Pancreas (tissue), 10 donors: ENCODE measurements around the gene CKS2. TPM values are rescaled to one million over a fixed set of nuclear protein-coding genes. Genes with fewer than 3 reads are reported as not detected.
"Not testable (repeated sequence)": the region's sequence is repeated elsewhere in the genome, so short reads cannot be mapped to it uniquely, and the experiment has no call there.

Source experiments
- ATAC-seq, 4 donors: fragments of 200-7000 bp; cut with Tn5 transposase; one replicate each; pipeline versions ENCODE4 v1.8.0 to v1.9.1; 2020; ENCODE audit warnings: mild to moderate bottlenecking in 4 of 4, moderate library complexity in 4 of 4
- DNase-seq, 6 donors: peaks; one replicate each; pipeline ENCODE4 v3.0.0-alpha.2; 2020
- FAIRE-seq: peaks from 2 replicates; lab custom pipeline; 2012; peaks lifted over from hg19 to GRCh38; lab: Jason Lieb, UNC
- H3K27ac ChIP-seq, 4 donors: fragments of 200-600 bp; sonication (generic); 1 replicate in 3 of 4; 2 replicates in 1 of 4; pipeline versions ENCODE4 v1.5.0 to v1.8.0; 2020
- H3K27me3 ChIP-seq, 4 donors: fragments of 200-600 bp; one replicate each; pipeline ENCODE4 v1.8.0; 2021
- H3K36me3 ChIP-seq, 3 donors: fragments of 200-600 bp; sonication (generic) in 1 of 3; one replicate each; pipeline versions ENCODE4 v1.5.0 to v1.8.0; 2020 to 2021
- H3K4me1 ChIP-seq, 3 donors: fragments of 200-600 bp; one replicate each; pipeline ENCODE4 v1.8.0; 2021
- H3K4me3 ChIP-seq, 4 donors: fragments of 200-600 bp; sonication (generic) in 2 of 4; one replicate each; pipeline versions ENCODE4 v1.5.0 to v1.8.0; 2020 to 2021
- H3K9me3 ChIP-seq, 4 donors: fragments of 200-600 bp; one replicate each; pipeline ENCODE4 v1.8.0; 2021
- CTCF ChIP-seq, 4 donors: fragments of 200-600 bp; sonication (generic) in 3 of 4; IDR thresholded peaks; one replicate each; pipeline versions ENCODE4 v1.5.0 to v1.8.0; 2021; ENCODE audit warnings: antibody characterized with exemption in 4 of 4
- WGBS, 2 donors: extraction: QIAGEN DNeasy Blood & Tissue Kit; methylation state at CpG; one replicate each; pipeline ENCODE4 v1.1.7; 2013; 5-methylcytosine and 5-hydroxymethylcytosine counted together
- intact Hi-C, 3 donors: fragments of 100-400 bp; cut with DNase I; formaldehyde crosslinking; loops; one replicate each; pipeline versions ENCODE4 v1.11.1 to v1.14.2; 2022
- polyA plus RNA-seq, 2 donors: library from polyadenylated mRNA; stranded (reverse); fragments of 200-250 nt; gene quantifications; one replicate each; pipeline ENCODE4 v1.2.3, GENCODE V29; 2013
- total RNA-seq, 6 donors: library from RNA; stranded (reverse); fragmentation: NEBNext Ultra II Directional in 4 of 6; extraction: Animal tissue kit (Norgen Biotek cat#: 25700) in 4 of 6; gene quantifications; one replicate each; pipeline versions ENCODE4 v1.2.1 to v1.2.4, GENCODE V29; 2021 to 2023
- donor health status: healthy with polysubstance abuse.
- donor health status: DM: no; HTN: no; CAD: no; lungs with moderate emphysema.
- donor health status: DM: no; HTN: no; CAD: no.
- donor health status: control.
- donor health status: control.
- donor health status: Bipolar disorder and iron deficiency.
- donor health status: DM: yes; HTN: yes; CAD: no.
- donor health status: DM: no; HTN: no; CAD: no.
- donor health status: DM: no; HTN: no; CAD: no.
- donor health status: DM: yes; HTN: yes; CAD: no.

Gene CKS2
- total and polyA plus RNA-seq, 8 donors = 0.83 to 4.1 (median 3.0) TPM

GRCh38 chr9:89330513-89330912, 19.5 kb downstream of the CKS2 start:
- no peak for DNase-seq
- Histone ChIP-seq H3K27me3 (no peaks in the 10 kb centered on the region), H3K4me1 (no peaks in the 10 kb centered on the region), H3K9me3 (no peaks in the 10 kb centered on the region), H3K27ac (no peak overlapping the region), H3K4me3 (no peak overlapping the region), H3K36me3 (peaks cover 0 to 72% (median 23%) of the 10 kb centered on the region in 3 donors)
- 87 to 91% methylated on average over 7 of the region's 7 CpGs for WGBS, 2 donors
- intact Hi-C loops = loop anchor here in 1 of 3 donors (10.0 kb wide), 1 partner anchor 214 kb away; no protein-coding TSS in a partner anchor
- FAIRE-seq = no peak
- no peak for TF ChIP-seq CTCF (IDR thresholded peaks at IDR 0.05)
- no peak for ATAC-seq

- ATAC-seq = no peak
- Histone ChIP-seq H3K27me3 (no peaks in the 10 kb centered on the region), H3K4me3 (no peak overlapping the region), H3K4me1 (no peaks in the 10 kb centered on the region), H3K9me3 (no peaks in the 10 kb centered on the region), H3K27ac (no peak overlapping the region), H3K36me3 (peaks cover 0 to 66% (median 24%) of the 10 kb centered on the region in 3 donors)
- 94 to 100% methylated on average over 2 of the region's 2 CpGs for WGBS, 2 donors
- TF ChIP-seq CTCF (IDR thresholded peaks at IDR 0.05) = no peak
- intact Hi-C loops = loop anchor here in 1 of 3 donors (10.0 kb wide), 1 partner anchor 205 kb away; no protein-coding TSS in a partner anchor
- FAIRE-seq = no peak
- DNase-seq = no peak
Measured at GRCh38 chr9:89339807-89340206, 28.8 kb downstream of the CKS2 start.

GRCh38 chr9:89340332-89340731, 29.3 kb downstream of the CKS2 start:
- FAIRE-seq = no peak
- no peak for ATAC-seq
- Histone ChIP-seq H3K4me3 (no peak overlapping the region), H3K9me3 (no peaks in the 10 kb centered on the region), H3K27ac (no peak overlapping the region), H3K4me1 (no peaks in the 10 kb centered on the region), H3K27me3 (no peaks in the 10 kb centered on the region), H3K36me3 (peaks cover 0 to 66% (median 20%) of the 10 kb centered on the region in 3 donors)
- WGBS, 2 donors = 92 to 97% methylated on average over 3 of the region's 3 CpGs
- intact Hi-C loops = no loop called here
- no peak for TF ChIP-seq CTCF (IDR thresholded peaks at IDR 0.05)
- DNase-seq = no peak

GRCh38 chr9:89342213-89342612, 31.2 kb downstream of the CKS2 start:
- FAIRE-seq = no peak
- WGBS, 2 donors = 96 to 97% methylated on average over 6 of the region's 6 CpGs
- peaks cover 0 to 67% (median 33%) of the 10 kb centered on the region in 3 donors for H3K36me3 ChIP-seq
- no peaks in the 10 kb centered on the region for H3K4me1 ChIP-seq
- intact Hi-C loops = no loop called here
- H3K9me3 ChIP-seq = no peaks in the 10 kb centered on the region
- no peak overlapping the region for H3K27ac ChIP-seq
- no peak for ATAC-seq
- DNase-seq = no peak
- TF ChIP-seq CTCF (IDR thresholded peaks at IDR 0.05) = no peak
- H3K4me3 ChIP-seq = no peak overlapping the region
- no peaks in the 10 kb centered on the region for H3K27me3 ChIP-seq

DNA sequence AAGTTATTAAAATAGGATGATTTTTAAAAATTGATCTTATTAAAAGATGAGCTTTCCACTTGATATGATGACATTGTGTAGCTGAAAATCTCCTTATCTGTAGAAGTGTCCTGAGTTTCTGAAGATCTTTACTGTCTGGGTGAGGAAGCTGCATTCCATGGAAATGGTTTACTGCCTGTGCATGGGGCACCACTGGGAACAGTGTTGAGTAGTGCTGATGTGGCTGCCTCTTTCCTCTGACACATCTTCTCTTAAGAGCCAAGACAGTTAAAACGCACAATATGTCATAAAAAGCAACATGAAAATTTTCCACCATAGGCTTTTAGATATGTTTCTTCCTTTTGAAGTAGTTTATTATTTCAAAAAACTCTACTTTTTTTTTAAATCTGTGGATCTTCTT, 32.0 kb downstream of the CKS2 start:
- Histone ChIP-seq H3K4me1 (no peaks in the 10 kb centered on the region), H3K27ac (no peak overlapping the region), H3K4me3 (no peak overlapping the region), H3K36me3 (peaks cover 0 to 66% (median 35%) of the 10 kb centered on the region in 3 donors), H3K9me3 (no peaks in the 10 kb centered on the region), H3K27me3 (no peaks in the 10 kb centered on the region)
- WGBS, 2 donors = 97% methylated on average over 1 of the region's 1 CpG
- DNase-seq (no peak), FAIRE-seq (no peak), ATAC-seq (no peak)
- intact Hi-C loops = no loop called here
- TF ChIP-seq CTCF (IDR thresholded peaks at IDR 0.05) = no peak

DNA sequence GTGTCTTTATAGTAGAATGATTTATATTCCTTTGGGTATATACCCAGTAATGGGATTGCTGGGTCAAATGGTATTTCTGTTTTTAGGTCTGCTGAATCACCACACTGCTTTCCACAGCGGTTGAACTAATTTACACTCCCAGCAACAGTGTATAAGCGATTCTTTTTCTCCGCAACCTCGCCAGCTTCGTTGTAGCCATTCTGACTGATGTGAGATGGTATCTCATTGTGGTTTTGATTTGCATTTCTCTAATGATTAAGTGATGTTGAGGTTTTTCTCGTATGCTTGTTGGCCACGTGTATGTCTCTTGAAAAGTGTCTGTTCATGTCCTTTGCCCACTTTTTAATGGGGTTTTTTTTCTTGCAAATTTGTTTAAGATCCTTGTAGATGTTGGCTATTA, 32.8 kb downstream of the CKS2 start:
- 95 to 96% methylated on average over 7 of the region's 7 CpGs for WGBS, 2 donors
- H3K4me1 ChIP-seq, FAIRE-seq, H3K4me3 ChIP-seq, H3K27ac ChIP-seq, H3K27me3 ChIP-seq, intact Hi-C loops, H3K9me3 ChIP-seq, DNase-seq, ATAC-seq: not testable (repeated sequence)
- H3K36me3 ChIP-seq = peaks cover 0 to 68% (median 42%) of the 10 kb centered on the region in 3 donors
